ENCODE measurements around the gene FIGNL1.

Gene FIGNL1

DNA sequence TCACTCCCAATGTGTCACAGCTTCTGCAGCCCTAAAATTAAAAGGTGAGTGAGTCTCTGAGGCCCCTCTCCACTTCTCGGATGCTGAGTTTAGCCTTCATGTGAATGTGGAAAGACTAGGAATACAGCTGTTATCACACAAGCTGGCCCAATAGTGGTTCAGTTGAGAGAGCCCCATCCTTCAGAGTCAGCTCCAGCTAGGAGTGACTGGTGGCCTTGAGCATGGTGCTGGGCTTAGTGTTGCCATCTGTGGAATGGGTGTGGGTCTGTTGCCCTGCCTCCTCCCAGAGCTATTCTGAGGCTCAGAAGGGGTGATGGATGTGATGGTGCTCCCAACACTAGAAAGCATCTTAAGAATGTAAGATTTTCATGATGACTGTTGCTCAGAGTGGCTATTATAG lies 55.8 kb downstream of the FIGNL1 start:
- DNase-seq, result no peak
